ENCODE data around the gene MYH16.
"Not testable (repeated sequence)": the region's sequence is repeated elsewhere in the genome, so short reads cannot be mapped to it uniquely, and the experiment has no call there.

MYH16 gene

GRCh38 chr7:99272476-99273045 is at the start of gene MYH16:
TSS of gene MYH16 (plus strand) at chr7:99272839.
- no peak for DNase-seq

- DNase-seq: not testable (repeated sequence)
Observed at GRCh38 chr7:99224263-99224898, 48.3 kb upstream of the MYH16 start.

GRCh38 chr7:99224899-99225265 is 47.8 kb upstream of the MYH16 start:
- DNase-seq: no peak

GRCh38 chr7:99229234-99229633 is 43.4 kb upstream of the MYH16 start:
- no peak for DNase-seq

- no peak for DNase-seq
Observed at GRCh38 chr7:99232082-99232770, 40.4 kb upstream of the MYH16 start.

- not testable (repeated sequence) for DNase-seq
Observed at GRCh38 chr7:99232955-99233354, 39.7 kb upstream of the MYH16 start.

- DNase-seq: no peak
Observed at GRCh38 chr7:99234185-99234584, 38.5 kb upstream of the MYH16 start.

GRCh38 chr7:99235925-99236324 is 36.7 kb upstream of the MYH16 start:
- no peak for DNase-seq

- DNase-seq: not testable (repeated sequence)
Observed at GRCh38 chr7:99237876-99238275, 34.8 kb upstream of the MYH16 start.

GRCh38 chr7:99238558-99239341 is 33.9 kb upstream of the MYH16 start:
- DNase-seq: no peak

GRCh38 chr7:99242682-99243081 is 30.0 kb upstream of the MYH16 start:
- no peak for DNase-seq

- no peak for DNase-seq
Observed at GRCh38 chr7:99243751-99244337, 28.8 kb upstream of the MYH16 start.

GRCh38 chr7:99244939-99245338 is 27.7 kb upstream of the MYH16 start:
- DNase-seq: no peak

- DNase-seq: no peak
Observed at GRCh38 chr7:99248391-99249095, 24.1 kb upstream of the MYH16 start.

GRCh38 chr7:99249985-99250575 is 22.6 kb upstream of the MYH16 start:
- no peak for DNase-seq

GRCh38 chr7:99252166-99252895 is 20.3 kb upstream of the MYH16 start:
- DNase-seq: no peak

GRCh38 chr7:99253369-99253768 is 19.3 kb upstream of the MYH16 start:
- DNase-seq: no peak

- no peak for DNase-seq
Observed at GRCh38 chr7:99254390-99254789, 18.2 kb upstream of the MYH16 start.

- DNase-seq: no peak
Observed at GRCh38 chr7:99255463-99255862, 17.2 kb upstream of the MYH16 start.

- no peak for DNase-seq
Observed at GRCh38 chr7:99257065-99257464, 15.6 kb upstream of the MYH16 start.

GRCh38 chr7:99257675-99258074 is 15.0 kb upstream of the MYH16 start:
- no peak for DNase-seq

Measured in NCI-H1092 treated with DMSO at 0.1 percent for 48 hours (cell line).